ENCODE data around the gene MTA1.

- TF ChIP-seq POLR2AphosphoS5 (IDR thresholded peaks at IDR 0.05; ENCODE audit: low read depth, low read length), result no peak
- no peak for TF ChIP-seq POLR2A (IDR thresholded peaks at IDR 0.05; ENCODE audit: low read depth, low read length)
- no peak for TF ChIP-seq TAF1 (IDR thresholded peaks at IDR 0.05; ENCODE audit: low read depth, low read length)
Measured at GRCh38 chr14:105471823-105472485, 52.3 kb downstream of the MTA1 start.

Data from GM12891 (cell line).